ENCODE results near the gene CEACAM1. TPM values are rescaled to one million over a fixed set of nuclear protein-coding genes. Genes with fewer than 3 reads are reported as not detected.

The CEACAM1 gene
- total RNA-seq, 1 experiment from 2014 or later = 2.0 TPM

DNA sequence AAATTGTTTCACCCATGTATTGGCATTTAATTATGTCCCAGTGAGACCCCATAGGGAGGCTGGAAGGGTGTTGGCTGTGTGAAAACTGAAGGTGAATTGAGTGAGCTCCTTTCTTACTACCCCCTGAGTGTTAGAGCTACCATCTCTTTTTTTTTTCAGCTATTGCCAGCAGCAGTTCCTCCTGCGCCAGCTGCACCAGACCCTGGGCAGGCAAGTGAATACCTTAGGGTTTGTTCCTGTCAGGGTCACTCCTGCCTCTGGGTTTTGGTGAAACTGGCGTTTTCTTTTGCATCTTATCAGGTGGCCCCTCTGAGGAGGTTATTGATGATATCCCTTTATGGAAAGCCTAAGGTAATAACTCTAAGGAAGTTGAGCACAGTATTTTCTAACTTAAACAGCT, 40.9 kb upstream of the CEACAM1 start:
- ATAC-seq (no peak), DNase-seq (ENCODE audit: low spot score) (no peak)
- Mint-ChIP-seq H3K36me3 (no peaks in the 10 kb centered on the region), H3K27ac (no peak overlapping the region), H3K4me3 (no peak overlapping the region), H3K9me3 (0 out of 2 replicates have a peak, but pooled peaks cover 6% of the 10 kb centered on the region), H3K4me1 (peaks cover 10% of the 10 kb centered on the region), H3K27me3 (ENCODE audit: low read depth) (peaks cover 20% of the 10 kb centered on the region)
- ChIA-PET CTCF (interaction anchor here (0.6 to 1.3 kb wide), 3 partner anchors 23 to 964 kb away, joined by 3 to 6 read pairs (median 4); partner anchors contain the start of gene ZNF575), POLR2A (no interaction called here)
- no peak for TF ChIP-seq ZBTB21 (CRISPR knock-in tag; IDR thresholded peaks at IDR 0.05; ENCODE audit: borderline replicate concordance)
- no peak for TF ChIP-seq ETV6 (CRISPR knock-in tag; IDR thresholded peaks at IDR 0.05)
- TF ChIP-seq ZNF263 (CRISPR knock-in tag; IDR thresholded peaks at IDR 0.05; ENCODE audit: low read depth) = no peak
- TF ChIP-seq SMAD3 (CRISPR knock-in tag; IDR thresholded peaks at IDR 0.05; ENCODE audit: borderline replicate concordance) = no peak
- no peak for TF ChIP-seq ZNF138 (CRISPR knock-in tag; conservative IDR thresholded peaks at IDR 0.05)
- TF ChIP-seq OVOL2 (CRISPR knock-in tag; IDR thresholded peaks at IDR 0.05; ENCODE audit: borderline replicate concordance) = no peak
- TF ChIP-seq, protein P1, sequence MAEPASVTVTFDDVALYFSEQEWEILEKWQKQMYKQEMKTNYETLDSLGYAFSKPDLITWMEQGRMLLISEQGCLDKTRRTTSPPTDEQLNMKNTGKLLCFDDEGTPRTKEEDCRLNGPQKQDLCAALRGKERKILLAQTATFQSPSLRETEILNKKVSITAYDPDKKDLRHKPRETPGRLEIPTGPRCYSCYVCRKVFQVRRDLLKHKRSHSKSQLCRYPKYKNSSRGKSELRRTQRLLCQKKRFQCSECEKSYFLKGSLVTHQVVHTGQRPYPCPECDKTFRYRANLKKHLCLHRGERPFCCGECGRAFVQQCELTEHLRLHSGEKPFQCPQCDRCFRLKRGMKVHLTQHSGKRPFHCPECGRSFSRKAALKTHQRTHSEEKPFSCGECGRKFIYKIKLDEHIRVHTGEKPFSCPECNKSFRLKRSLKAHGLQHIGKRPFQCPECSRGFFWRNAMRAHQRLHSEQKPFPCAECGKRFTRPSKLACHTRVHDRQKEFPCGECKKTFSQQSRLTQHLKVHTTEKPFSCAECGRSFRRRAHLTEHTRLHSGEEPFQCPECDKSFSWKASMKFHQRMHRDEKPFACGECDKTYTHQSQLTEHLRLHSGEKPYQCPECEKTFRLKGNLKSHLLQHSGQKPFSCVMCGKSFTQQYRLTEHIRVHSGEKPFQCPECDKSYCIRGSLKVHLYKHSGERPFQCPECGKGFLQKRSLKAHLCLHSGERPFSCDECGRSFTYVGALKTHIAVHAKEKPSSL (CRISPR knock-in tag; conservative IDR thresholded peaks at IDR 0.05) = no peak
- no peak for TF ChIP-seq IRF2 (CRISPR knock-in tag; IDR thresholded peaks at IDR 0.05; ENCODE audit: borderline replicate concordance, low read depth)
- TF ChIP-seq FOXK1 (CRISPR knock-in tag; IDR thresholded peaks at IDR 0.05) = no peak
- TF ChIP-seq ZNF396 (CRISPR knock-in tag; IDR thresholded peaks at IDR 0.05; ENCODE audit: borderline replicate concordance) = no peak
- no peak for TF ChIP-seq CBFB (CRISPR knock-in tag; IDR thresholded peaks at IDR 0.05; ENCODE audit: low read depth)
- TF ChIP-seq E2F4 (CRISPR knock-in tag; IDR thresholded peaks at IDR 0.05; ENCODE audit: borderline replicate concordance, low read depth) = no peak
- TF ChIP-seq MAX (CRISPR knock-in tag; IDR thresholded peaks at IDR 0.05) = no peak

DNA sequence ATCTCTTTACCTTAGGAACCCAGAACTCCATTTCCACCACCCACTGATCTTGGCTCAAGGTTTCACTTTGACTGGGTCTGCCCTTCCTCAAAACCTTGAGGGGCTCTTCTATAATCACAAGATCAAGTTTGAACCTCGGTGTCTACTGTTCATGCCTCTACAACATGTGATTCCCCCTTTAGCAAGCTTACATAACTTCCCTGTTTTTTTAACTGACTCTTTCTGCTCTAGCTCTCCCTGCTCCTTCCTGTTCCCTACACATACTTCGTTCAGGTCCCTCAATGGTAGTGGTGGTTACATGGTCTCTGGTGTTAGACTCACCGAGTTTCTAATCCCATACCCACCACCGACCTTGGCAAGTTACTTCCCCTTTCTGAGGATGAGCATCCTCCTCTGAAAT, 39.7 kb upstream of the CEACAM1 start:
- no peak for TF ChIP-seq ELF4 (CRISPR knock-in tag; IDR thresholded peaks at IDR 0.05; ENCODE audit: low read depth)
- no peak for TF ChIP-seq NFE2L1 (CRISPR knock-in tag; IDR thresholded peaks at IDR 0.05)
- TF ChIP-seq SP1 (CRISPR knock-in tag; conservative IDR thresholded peaks at IDR 0.05) = no peak
- TF ChIP-seq TEAD1 (CRISPR knock-in tag; IDR thresholded peaks at IDR 0.05) = no peak
- no peak for TF ChIP-seq NFYB (CRISPR knock-in tag; conservative IDR thresholded peaks at IDR 0.05; ENCODE audit: low read depth)
- no peak for TF ChIP-seq ZNF423 (CRISPR knock-in tag; IDR thresholded peaks at IDR 0.05)
- no peak for TF ChIP-seq GTF2I (CRISPR knock-in tag; conservative IDR thresholded peaks at IDR 0.05)
- TF ChIP-seq ZNF121 (CRISPR knock-in tag; IDR thresholded peaks at IDR 0.05) = no peak
- TF ChIP-seq, protein P2, sequence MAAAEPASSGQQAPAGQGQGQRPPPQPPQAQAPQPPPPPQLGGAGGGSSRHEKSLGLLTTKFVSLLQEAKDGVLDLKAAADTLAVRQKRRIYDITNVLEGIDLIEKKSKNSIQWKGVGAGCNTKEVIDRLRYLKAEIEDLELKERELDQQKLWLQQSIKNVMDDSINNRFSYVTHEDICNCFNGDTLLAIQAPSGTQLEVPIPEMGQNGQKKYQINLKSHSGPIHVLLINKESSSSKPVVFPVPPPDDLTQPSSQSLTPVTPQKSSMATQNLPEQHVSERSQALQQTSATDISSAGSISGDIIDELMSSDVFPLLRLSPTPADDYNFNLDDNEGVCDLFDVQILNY (CRISPR knock-in tag; IDR thresholded peaks at IDR 0.05) = no peak
- TF ChIP-seq, protein P3, sequence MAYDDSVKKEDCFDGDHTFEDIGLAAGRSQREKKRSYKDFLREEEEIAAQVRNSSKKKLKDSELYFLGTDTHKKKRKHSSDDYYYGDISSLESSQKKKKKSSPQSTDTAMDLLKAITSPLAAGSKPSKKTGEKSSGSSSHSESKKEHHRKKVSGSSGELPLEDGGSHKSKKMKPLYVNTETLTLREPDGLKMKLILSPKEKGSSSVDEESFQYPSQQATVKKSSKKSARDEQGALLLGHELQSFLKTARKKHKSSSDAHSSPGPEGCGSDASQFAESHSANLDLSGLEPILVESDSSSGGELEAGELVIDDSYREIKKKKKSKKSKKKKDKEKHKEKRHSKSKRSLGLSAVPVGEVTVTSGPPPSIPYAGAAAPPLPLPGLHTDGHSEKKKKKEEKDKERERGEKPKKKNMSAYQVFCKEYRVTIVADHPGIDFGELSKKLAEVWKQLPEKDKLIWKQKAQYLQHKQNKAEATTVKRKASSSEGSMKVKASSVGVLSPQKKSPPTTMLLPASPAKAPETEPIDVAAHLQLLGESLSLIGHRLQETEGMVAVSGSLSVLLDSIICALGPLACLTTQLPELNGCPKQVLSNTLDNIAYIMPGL (CRISPR knock-in tag; IDR thresholded peaks at IDR 0.05) = no peak
- no peak for TF ChIP-seq IRF2 (CRISPR knock-in tag; IDR thresholded peaks at IDR 0.05; ENCODE audit: borderline replicate concordance, low read depth)
- no peak for TF ChIP-seq TP53 (CRISPR knock-in tag; IDR thresholded peaks at IDR 0.05)
- no peak for TF ChIP-seq MXD4 (CRISPR knock-in tag; IDR thresholded peaks at IDR 0.05; ENCODE audit: borderline replicate concordance)
- TF ChIP-seq ZNF138 (CRISPR knock-in tag; conservative IDR thresholded peaks at IDR 0.05) = no peak
- no peak for TF ChIP-seq SMAD3 (CRISPR knock-in tag; IDR thresholded peaks at IDR 0.05; ENCODE audit: borderline replicate concordance)
- TF ChIP-seq USF2 (CRISPR knock-in tag; IDR thresholded peaks at IDR 0.05) = no peak
- no peak for TF ChIP-seq ESRRA (CRISPR knock-in tag; IDR thresholded peaks at IDR 0.05; ENCODE audit: borderline replicate concordance)
- Mint-ChIP-seq H3K27ac (no peak overlapping the region), H3K9me3 (0 out of 2 replicates have a peak, but pooled peaks cover 6% of the 10 kb centered on the region), H3K4me3 (no peak overlapping the region), H3K36me3 (no peaks in the 10 kb centered on the region), H3K27me3 (ENCODE audit: low read depth) (peaks cover 20% of the 10 kb centered on the region), H3K4me1 (no peaks in the 10 kb centered on the region)
- CTCF ChIA-PET = no interaction called here
- DNase-seq (ENCODE audit: low spot score) (no peak), ATAC-seq (no peak)
- POLR2A ChIA-PET = no interaction called here

Measured in WTC11 (cell line).